K562 (cell line): ENCODE results near the gene TMEM204. TPM values are rescaled to one million over a fixed set of nuclear protein-coding genes. Genes with fewer than 3 reads are reported as not detected.

Source experiments
- COPS2 ChIP-seq: fragments of 450-650 bp; conservative IDR thresholded peaks from 2 replicates; pipeline ENCODE4 v1.6.1; 2016; ENCODE audit warnings: mild to moderate bottlenecking, moderate library complexity
- ETV5 ChIP-seq: sonication (generic); formaldehyde crosslinking; IDR thresholded peaks from 2 replicates; pipeline ENCODE4 v1.4.0; 2020; ENCODE audit warnings: low read depth, mild to moderate bottlenecking, missing genetic modification reagents
- PHF21A ChIP-seq: fragments of 450-650 bp; IDR thresholded peaks from 2 replicates; pipeline ENCODE4 v1.6.1; 2017; ENCODE audit warnings: low read depth, borderline replicate concordance
- POLR2AphosphoS5 ChIP-seq: IDR thresholded peaks from 2 replicates; pipeline ENCODE4 v1.6.1; 2011; ENCODE audit warnings: mild to moderate bottlenecking, low read depth, low read length, moderate library complexity; ENCODE audit not compliant: control insufficient read depth, insufficient read depth
- TEAD2 ChIP-seq: fragments of 450-650 bp; IDR thresholded peaks from 2 replicates; pipeline ENCODE4 v1.6.1; 2016; ENCODE audit warnings: missing genetic modification characterization, control low read depth, missing compliant biosample characterization
- ZNF239 ChIP-seq: fragments of 250-450 bp; sonication (Bioruptor Pico); IDR thresholded peaks from 2 replicates; pipeline ENCODE4 v1.4.0; 2020; ENCODE audit warnings: mild to moderate bottlenecking
- ZNF263 ChIP-seq: sonication (generic); formaldehyde crosslinking; IDR thresholded peaks from 2 replicates; pipeline ENCODE4 v1.8.0; 2022; ENCODE audit warnings: mild to moderate bottlenecking, missing genetic modification reagents, borderline replicate concordance
- ZNF584 ChIP-seq: fragments of 200-800 bp; sonication (Bioruptor generic); IDR thresholded peaks from 2 replicates; pipeline ENCODE4 v1.6.1; 2016; ENCODE audit warnings: low read depth, mild to moderate bottlenecking, missing genetic modification characterization, missing compliant biosample characterization
- polyA plus RNA-seq, 8 experiments: library from polyadenylated mRNA; depleted of rRNA in 4 of 8; stranded (reverse) in 5 of 8; unstranded in 3 of 8; fragments of >200 nt; fragmentation: Nextera tagmentation in 2 of 8; fragmentation: Illumina TruSeq in 1 of 8; extraction: Ambion mirVana in 2 of 8; extraction: Trizol in 1 of 8; gene quantifications; 2 replicates each; pipeline versions ENCODE4 v1.2.1 to v1.2.3, GENCODE V29; 2011 to 2014; ENCODE audit warnings: inconsistent platforms in 1 of 8, missing spikeins in 1 of 8
- total RNA-seq, 7 experiments: library from RNA; depleted of rRNA in 6 of 7; stranded (reverse); fragments of >200 nt in 6 of 7; fragmentation: Illumina TruSeq in 2 of 7; extraction: Trizol in 2 of 7; gene quantifications; 2 replicates each; pipeline versions ENCODE4 v1.2.1 to v1.2.3, GENCODE V29; 2011 to 2021; ENCODE audit warnings: low replicate concordance in 1 of 7
- TF ChIP-seq, protein P1 (sequence below), 2 experiments: IDR thresholded peaks; 2 replicates each; pipeline ENCODE4 v1.6.1; 2011; ENCODE audit warnings: borderline replicate concordance in 1 of 2, control low read depth in 1 of 2, low read depth in 1 of 2, low read length in 1 of 2, mild to moderate bottlenecking in 1 of 2, mixed read lengths in 1 of 2, moderate library complexity in 1 of 2; ENCODE audit not compliant: insufficient read depth in 1 of 2, insufficient read length in 1 of 2, poor library complexity in 1 of 2, severe bottlenecking in 1 of 2; ENCODE audit errors: extremely low read depth in 1 of 2

Gene TMEM204
- total and polyA plus RNA-seq, 9 of the 15 experiments (the other 6 are each of a cell fraction or from before 2014, with no cell fraction given): 0.04 to 0.18 TPM; not detected in 7

DNA sequence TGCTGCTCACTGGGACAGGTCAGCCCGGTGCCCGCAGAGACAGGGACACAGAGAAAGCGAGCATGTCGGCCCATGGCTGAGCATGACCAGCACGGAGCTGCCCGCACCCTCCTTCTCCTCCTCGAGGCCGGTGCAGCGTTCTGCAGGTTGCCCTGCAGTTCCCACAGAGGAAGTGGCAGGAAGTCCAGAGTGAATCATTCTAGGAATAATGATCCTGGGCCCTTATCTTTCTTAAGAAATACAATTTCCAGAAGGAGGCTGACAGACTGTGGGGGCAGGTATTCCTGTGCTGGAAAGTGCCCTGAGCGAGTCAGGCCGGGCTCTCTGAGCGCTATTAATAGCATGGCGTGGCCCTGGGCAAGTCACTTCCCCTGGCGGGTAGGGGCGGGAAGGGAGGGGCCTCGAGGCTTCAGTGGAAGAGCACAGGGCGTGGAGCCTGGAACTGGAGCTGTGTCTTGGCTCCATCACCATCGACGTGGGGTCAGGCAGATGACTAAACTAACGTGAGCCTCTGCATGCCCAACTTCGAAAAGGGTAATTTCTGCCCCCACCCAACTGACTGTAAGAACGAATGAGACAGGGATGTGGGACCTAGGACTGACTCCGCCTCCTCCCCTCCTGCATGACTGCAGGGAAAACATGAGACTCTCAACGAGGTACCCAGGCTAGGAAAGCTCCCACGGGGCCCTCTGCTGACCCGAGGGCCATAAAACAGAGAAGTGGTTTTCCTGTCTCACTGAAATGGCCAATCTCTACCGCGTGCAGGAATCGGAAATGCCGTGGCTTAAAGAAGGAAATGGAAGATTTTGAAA is 9.8 kb downstream of the TMEM204 start (continued):
- TF ChIP-seq, protein P1, sequence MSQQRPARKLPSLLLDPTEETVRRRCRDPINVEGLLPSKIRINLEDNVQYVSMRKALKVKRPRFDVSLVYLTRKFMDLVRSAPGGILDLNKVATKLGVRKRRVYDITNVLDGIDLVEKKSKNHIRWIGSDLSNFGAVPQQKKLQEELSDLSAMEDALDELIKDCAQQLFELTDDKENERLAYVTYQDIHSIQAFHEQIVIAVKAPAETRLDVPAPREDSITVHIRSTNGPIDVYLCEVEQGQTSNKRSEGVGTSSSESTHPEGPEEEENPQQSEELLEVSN (IDR thresholded peaks at IDR 0.05; ENCODE audit: borderline replicate concordance in 1 of 2, extremely low read depth in 1 of 2, insufficient read depth in 1 of 2, insufficient read length in 1 of 2, low read depth in 1 of 2, low read length in 1 of 2, poor library complexity in 1 of 2, severe bottlenecking in 1 of 2): peak in 1 of 2 experiments; percentile 58
- no peak for TF ChIP-seq COPS2
- TF ChIP-seq PHF21A: 0 out of 2 replicates have a peak, but pooled peaks have one; percentile 29
- TF ChIP-seq TEAD2 (tag): no peak
- TF ChIP-seq POLR2AphosphoS5: no peak
- TF ChIP-seq ZNF263: no peak
- TF ChIP-seq ZNF239 (CRISPR knock-in tag): no peak
- TF ChIP-seq ETV5 (CRISPR knock-in tag): peak; percentile 4; the same call in 1 of the 2 replicates
- no peak for TF ChIP-seq ZNF584 (CRISPR knock-in tag)
